ENCODE measurements around the gene HSF2BP.

GRCh38 chr21:43619344-43619743 is 39.9 kb downstream of the HSF2BP start:
- TF ChIP-seq CTCF (IDR thresholded peaks at IDR 0.05), result no peak
- TF ChIP-seq EZH2 (IDR thresholded peaks at IDR 0.05; ENCODE audit: borderline replicate concordance, insufficient read depth, low read depth, low read length, poor library complexity, severe bottlenecking), result no peak
